GM19395 (cell line): ENCODE measurements around the gene MAPKBP1.
"Not testable (repeated sequence)": the region's sequence is repeated elsewhere in the genome, so short reads cannot be mapped to it uniquely, and the experiment has no call there.

ENCODE experiments used
- ATAC-seq: cut with Tn5 transposase; IDR thresholded peaks from one replicate; pipeline ENCODE4 v1.9.1; 2021; ENCODE audit warnings: mild to moderate bottlenecking, moderate library complexity; ENCODE audit not compliant: unreplicated experiment

MAPKBP1 gene

DNA sequence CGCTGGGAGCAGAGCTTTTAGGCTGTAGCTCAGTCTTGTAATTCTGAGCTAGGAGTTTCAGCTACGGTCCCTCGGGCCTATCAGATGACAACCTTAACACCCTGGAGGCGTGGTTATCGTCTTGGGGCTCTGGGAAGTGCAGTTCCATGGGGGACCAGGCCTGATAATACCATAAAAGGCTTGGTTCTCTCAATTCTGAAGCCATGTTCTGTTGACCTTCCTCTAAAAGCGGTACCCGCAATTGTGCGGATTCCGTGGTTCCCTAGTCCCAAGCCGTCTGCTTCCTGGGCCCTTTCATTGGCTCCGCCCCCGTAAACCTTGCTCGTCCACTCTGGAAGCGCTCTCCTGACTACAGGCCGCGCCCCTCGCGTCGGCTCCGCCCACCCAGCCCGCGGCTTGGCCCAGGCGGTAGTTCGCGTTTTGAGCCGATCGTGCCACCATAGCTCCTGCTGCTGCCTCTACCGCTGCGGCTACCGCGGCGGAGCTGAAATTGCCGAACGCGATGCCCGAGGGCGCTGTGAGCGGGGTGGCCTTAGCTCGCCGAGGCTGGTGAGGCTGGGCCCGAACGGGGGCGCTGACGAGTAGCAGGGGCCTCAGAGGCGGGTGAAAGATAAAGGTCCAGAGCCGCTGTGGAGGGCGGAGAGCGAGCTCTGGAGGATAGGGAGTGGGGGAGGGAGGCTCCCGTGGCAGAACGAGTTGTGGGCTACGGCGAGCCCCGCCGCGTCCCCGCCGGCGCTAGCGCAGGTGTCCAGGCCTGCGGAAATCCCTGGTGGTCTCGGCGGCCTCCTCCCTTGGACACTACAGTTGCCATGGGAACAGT is at the start of gene MAPKBP1:
Gene MAPKBP1, plus strand, starts transcription at position 423 of the 820 bp plus-strand sequence. CDS start 792 bp downstream, outside the sequence.
- ATAC-seq, result peak; percentile 80

GRCh38 chr15:41727143-41727542 is 47.1 kb upstream of the MAPKBP1 start:
- no peak for ATAC-seq

- ATAC-seq, result not testable (repeated sequence)
Measured at GRCh38 chr15:41728061-41728460, 46.2 kb upstream of the MAPKBP1 start.

GRCh38 chr15:41730543-41730942 is 43.7 kb upstream of the MAPKBP1 start:
- ATAC-seq, result no peak

- ATAC-seq, result no peak
Measured at GRCh38 chr15:41732483-41732882, 41.8 kb upstream of the MAPKBP1 start.

DNA sequence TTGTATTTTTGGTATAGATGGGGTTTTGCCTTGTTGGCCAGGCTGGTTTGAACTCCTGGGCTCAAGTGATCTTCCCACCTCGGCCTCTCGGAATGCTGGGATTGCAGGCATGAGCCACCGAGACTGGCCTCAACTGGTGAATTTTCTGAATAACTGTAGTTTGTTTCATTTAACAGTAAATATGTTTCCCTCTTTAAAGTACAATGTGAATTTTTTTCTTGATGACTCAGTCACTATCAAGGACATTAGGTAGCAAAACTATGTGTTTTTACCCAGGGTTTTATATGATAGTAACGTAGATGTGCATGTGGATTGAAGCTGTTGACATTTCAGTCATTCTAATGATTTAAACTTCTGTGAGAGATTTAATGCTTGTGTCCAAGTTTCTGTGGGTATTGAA is 40.2 kb upstream of the MAPKBP1 start:
- ATAC-seq, result no peak

DNA sequence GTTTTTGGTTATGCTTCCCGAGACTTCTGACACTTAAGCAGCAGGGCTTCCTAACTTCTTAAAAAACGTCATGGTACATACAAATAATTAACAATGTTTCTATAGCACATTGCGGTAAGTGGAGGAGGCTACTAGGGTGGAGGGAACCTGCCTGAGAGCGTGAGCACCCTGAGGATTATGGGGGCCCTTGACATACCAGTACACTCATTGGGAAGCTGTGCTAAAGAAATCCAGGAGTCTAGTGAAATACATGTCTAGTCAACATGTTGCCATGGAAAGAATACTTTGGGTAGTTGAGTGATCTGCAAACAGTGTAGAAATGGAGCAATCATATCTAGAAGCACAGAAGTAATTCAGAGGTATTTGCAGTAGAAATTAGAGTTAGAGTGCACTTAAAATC is 39.2 kb upstream of the MAPKBP1 start:
- ATAC-seq, result no peak

DNA sequence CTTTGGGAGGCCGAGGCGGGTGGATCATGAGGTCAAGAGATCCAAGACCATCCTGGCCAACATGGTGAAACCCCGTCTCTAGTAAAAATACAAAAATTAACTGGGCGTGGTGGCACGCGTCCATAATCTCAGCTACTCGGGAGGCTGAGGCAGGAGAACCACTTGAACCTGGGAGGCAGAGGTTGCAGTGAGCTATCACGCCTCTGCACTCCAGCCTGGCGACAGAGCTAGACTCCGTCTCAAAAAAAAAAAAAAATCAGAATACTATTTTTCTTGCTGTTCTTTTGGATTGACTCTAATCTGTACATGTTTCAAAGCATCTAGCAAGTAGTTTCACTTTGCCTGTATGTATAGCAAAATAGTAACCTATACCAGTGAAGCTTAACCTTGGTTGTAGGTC is 38.8 kb upstream of the MAPKBP1 start:
- ATAC-seq, result not testable (repeated sequence)

- no peak for ATAC-seq
Measured at GRCh38 chr15:41746802-41747201, 27.5 kb upstream of the MAPKBP1 start.

- no peak for ATAC-seq
Measured at GRCh38 chr15:41756198-41756597, 18.1 kb upstream of the MAPKBP1 start.

DNA sequence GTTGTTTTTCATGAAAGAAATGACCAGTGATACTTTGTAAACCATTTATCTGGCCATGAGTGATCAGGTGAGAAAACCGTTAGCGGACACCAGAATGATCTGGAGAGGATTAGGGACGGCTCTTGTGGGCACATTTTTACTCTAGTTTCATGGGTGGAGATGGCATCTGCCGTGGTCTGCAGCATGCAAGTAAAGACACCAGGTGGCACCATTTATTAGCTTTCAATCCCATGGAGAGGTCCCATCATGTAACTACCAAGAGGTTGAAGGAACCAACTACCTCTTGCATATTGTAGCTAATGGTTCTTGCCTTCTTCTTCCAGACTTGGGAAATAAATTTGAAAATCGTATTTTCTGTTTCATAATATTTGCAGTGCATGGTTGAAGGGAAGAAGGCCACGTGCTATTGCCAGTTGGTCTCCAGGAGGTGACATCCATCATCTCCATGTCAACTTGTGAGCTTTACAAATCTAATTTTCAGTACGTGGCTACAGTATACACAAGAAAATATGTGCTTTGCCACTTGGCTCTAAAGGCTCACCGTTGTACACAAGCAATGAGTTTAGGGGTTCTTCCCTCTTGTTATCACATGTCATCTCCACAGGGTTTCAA is 1.5 kb upstream of the MAPKBP1 start:
- no peak for ATAC-seq

DNA sequence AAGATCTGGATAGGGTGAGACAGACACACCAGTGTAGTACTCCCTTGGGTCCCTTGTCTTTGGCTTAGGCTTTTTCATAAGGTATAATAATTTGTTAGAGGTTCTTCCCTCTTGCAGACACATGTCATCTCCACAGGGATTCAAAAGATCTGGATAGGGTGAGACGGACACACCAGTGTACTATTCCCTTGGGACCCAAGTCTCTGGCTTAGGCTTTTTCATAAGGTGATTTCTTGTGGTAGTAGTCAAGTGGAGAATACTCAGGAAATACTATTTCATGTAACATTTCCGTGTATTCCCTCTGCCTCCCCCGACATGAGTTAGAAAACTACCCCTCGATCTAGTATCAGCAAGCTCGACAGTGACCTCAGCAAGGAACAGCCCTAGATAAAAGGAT is 954 bp upstream of the MAPKBP1 start:
- ATAC-seq, result no peak

GRCh38 chr15:41773729-41774061 is 589 bp upstream of the MAPKBP1 start:
- ATAC-seq, result no peak

DNA sequence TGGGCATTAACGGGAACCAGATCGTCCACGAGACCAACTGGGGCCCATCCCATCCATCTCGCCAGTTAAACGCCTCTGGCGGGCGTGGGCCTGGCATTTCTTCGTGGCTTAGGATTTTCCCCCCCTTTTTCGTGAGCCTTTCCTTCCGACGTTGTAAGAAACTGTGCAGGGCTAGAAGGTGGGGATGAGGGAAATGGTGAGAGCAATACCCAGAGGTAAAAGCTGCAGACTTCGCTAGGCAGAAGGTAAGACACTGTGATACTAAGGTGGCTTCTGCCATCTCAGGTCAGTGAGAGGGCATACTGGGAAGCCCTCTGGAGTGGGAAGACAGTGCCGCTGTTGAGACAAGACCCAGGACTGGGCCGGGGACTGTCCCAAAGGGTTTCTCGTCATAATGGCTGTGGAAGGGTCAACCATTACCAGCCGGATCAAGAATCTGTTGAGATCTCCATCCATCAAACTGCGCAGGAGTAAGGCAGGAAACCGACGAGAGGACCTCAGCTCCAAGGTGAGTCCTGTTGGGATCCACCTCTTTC is 666 bp downstream of the MAPKBP1 start:
- ATAC-seq, result no peak

GRCh38 chr15:41775651-41776050 is 1.4 kb downstream of the MAPKBP1 start:
- no peak for ATAC-seq

DNA sequence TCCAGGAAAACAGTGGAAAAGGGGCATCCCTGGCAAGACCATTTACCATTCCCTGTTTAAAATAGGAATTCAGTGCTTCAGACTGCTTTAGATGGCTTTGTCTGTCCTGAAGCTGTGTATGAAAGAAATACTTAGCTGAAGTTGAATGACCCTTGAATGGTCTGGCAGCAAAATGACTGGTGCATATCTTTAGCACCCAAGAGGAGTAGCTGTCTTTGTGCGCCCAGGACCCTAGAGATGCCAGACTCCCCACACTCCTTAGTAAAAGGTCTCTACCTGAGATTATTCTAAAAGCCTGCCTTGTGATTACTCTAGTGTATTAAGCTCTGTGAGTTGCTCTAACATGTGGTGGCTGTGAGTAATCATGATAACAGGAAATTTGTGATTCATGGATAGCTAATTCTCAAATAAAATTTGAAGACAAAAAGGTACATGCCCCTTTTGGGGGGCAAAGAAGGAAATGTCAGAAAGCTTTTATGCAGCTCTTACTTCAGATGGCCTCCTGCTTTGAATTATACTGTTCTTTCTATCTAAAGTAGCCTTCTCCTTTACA is 3.2 kb downstream of the MAPKBP1 start:
- no peak for ATAC-seq

GRCh38 chr15:41778521-41778920 is 4.2 kb downstream of the MAPKBP1 start:
- ATAC-seq, result no peak

DNA sequence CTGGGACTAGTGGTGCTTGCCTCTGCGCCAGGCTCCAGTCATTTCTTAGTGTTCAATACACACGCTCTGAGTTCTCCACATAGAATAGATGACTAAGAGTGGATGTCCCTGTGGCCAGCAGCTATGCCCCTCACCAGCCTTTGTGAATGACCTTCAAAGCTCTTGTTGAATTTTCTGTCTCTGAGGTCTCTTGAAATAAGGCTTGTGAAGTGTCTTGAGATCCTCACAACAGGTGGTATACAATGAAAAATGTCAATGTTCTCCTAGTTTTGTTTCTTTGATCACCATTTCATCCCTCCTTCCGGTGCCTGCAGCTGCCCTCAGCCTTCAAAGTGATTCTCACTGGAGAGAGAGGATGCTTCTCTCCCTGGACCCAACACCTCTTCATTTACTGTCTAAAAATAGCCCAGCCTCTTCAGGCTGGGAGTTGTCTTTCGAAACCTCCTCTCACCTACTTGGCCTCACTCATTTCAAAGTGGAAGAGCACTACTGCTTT is 5.4 kb downstream of the MAPKBP1 start:
- ATAC-seq, result no peak

- no peak for ATAC-seq
Measured at GRCh38 chr15:41780266-41780665, 6.0 kb downstream of the MAPKBP1 start.

- ATAC-seq, result no peak
Measured at GRCh38 chr15:41780727-41781126, 6.4 kb downstream of the MAPKBP1 start.

GRCh38 chr15:41782371-41783282 is 8.3 kb downstream of the MAPKBP1 start:
- no peak for ATAC-seq
